ENCODE data around the gene SEC14L5.

DNA sequence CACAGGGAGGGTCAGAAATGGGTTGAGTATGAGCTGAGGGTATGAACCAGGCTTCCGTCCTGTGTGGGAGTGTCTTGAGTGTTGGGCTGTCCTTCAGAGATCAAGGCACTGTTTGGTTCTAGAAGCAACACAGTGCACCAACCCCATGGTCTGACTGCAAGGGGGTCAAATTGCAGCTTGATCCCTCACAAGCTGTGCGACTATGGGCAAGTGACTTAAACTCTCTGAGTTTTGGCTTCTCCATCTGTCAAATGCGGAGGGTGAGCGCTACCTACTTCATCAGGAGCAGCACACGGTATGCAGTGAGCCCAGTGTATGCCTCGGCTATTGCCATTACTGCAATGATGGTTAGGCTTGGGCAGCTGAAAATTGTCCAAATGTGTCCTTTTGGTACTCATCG, 21.0 kb downstream of the SEC14L5 start:
- TF ChIP-seq ZNF184 (tag by site-specific recombination; IDR thresholded peaks at IDR 0.05): no peak
- TF ChIP-seq, protein P1, sequence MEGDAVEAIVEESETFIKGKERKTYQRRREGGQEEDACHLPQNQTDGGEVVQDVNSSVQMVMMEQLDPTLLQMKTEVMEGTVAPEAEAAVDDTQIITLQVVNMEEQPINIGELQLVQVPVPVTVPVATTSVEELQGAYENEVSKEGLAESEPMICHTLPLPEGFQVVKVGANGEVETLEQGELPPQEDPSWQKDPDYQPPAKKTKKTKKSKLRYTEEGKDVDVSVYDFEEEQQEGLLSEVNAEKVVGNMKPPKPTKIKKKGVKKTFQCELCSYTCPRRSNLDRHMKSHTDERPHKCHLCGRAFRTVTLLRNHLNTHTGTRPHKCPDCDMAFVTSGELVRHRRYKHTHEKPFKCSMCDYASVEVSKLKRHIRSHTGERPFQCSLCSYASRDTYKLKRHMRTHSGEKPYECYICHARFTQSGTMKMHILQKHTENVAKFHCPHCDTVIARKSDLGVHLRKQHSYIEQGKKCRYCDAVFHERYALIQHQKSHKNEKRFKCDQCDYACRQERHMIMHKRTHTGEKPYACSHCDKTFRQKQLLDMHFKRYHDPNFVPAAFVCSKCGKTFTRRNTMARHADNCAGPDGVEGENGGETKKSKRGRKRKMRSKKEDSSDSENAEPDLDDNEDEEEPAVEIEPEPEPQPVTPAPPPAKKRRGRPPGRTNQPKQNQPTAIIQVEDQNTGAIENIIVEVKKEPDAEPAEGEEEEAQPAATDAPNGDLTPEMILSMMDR (tag by site-specific recombination; IDR thresholded peaks at IDR 0.05): no peak
- TF ChIP-seq ZNF521 (tag by site-specific recombination; IDR thresholded peaks at IDR 0.05): no peak
- no peak for TF ChIP-seq GLI2 (tag by site-specific recombination; IDR thresholded peaks at IDR 0.05; ENCODE audit: borderline replicate concordance, low read depth)
- no peak for TF ChIP-seq TCF7L2 (IDR thresholded peaks at IDR 0.05; ENCODE audit: borderline replicate concordance, low read depth, low read length)
- no peak for TF ChIP-seq PBX3 (CRISPR knock-in tag; IDR thresholded peaks at IDR 0.05)
- TF ChIP-seq, protein P2, sequence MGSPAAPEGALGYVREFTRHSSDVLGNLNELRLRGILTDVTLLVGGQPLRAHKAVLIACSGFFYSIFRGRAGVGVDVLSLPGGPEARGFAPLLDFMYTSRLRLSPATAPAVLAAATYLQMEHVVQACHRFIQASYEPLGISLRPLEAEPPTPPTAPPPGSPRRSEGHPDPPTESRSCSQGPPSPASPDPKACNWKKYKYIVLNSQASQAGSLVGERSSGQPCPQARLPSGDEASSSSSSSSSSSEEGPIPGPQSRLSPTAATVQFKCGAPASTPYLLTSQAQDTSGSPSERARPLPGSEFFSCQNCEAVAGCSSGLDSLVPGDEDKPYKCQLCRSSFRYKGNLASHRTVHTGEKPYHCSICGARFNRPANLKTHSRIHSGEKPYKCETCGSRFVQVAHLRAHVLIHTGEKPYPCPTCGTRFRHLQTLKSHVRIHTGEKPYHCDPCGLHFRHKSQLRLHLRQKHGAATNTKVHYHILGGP (tag by site-specific recombination; IDR thresholded peaks at IDR 0.05): no peak
- no peak for TF ChIP-seq SALL2 (tag by site-specific recombination; IDR thresholded peaks at IDR 0.05; ENCODE audit: borderline replicate concordance)
- no peak for TF ChIP-seq ZNF2 (tag by site-specific recombination; IDR thresholded peaks at IDR 0.05)
- TF ChIP-seq ZNF639 (tag by site-specific recombination; IDR thresholded peaks at IDR 0.05): no peak
- no peak for TF ChIP-seq ZBTB44 (tag by site-specific recombination; IDR thresholded peaks at IDR 0.05)
- TF ChIP-seq REPIN1 (tag by site-specific recombination; IDR thresholded peaks at IDR 0.05; ENCODE audit: low read depth): no peak
- TF ChIP-seq ZNF530 (tag by site-specific recombination; IDR thresholded peaks at IDR 0.05; ENCODE audit: low read depth): no peak

Data from HEK293 (cell line).